H4 (cell line): ENCODE measurements around the gene PCSK7. TPM values are rescaled to one million over a fixed set of nuclear protein-coding genes. Genes with fewer than 3 reads are reported as not detected.
A peak's percentile ranks its signal among the peaks of the same experiment; 100 is the strongest.
"Not testable (repeated sequence)": the region's sequence is repeated elsewhere in the genome, so short reads cannot be mapped to it uniquely, and the experiment has no call there.

Experiments used
- DNase-seq: peaks from one replicate; pipeline ENCODE4 v3.0.0-alpha.2; 2015; ENCODE audit warnings: low spot score
- total RNA-seq: library from RNA; depleted of rRNA; stranded (reverse); fragments of >200 nt; shearing (Covaris generic); gene quantifications from 2 replicates; pipeline ENCODE4 v1.2.3, GENCODE V29; 2014; rRNA removed

Gene PCSK7
- 14.1 and 18.1 TPM in 2 replicates for total RNA-seq

- no peak for DNase-seq
Observed at GRCh38 chr11:117231842-117232091, at the start of gene PCSK7. TSS of gene PCSK7 (minus strand) at chr11:117232073. CDS start at chr11:117229844, 2,229 bp downstream.

- peak; percentile 85 for DNase-seq
Observed at GRCh38 chr11:117281159-117281558, 49.3 kb upstream of the PCSK7 start.

- DNase-seq: no peak
Observed at GRCh38 chr11:117279711-117280376, 48.0 kb upstream of the PCSK7 start.

- no peak for DNase-seq
Observed at GRCh38 chr11:117278347-117278746, 46.5 kb upstream of the PCSK7 start.

GRCh38 chr11:117273550-117274289, 41.8 kb upstream of the PCSK7 start:
- DNase-seq: peak; percentile 86

- DNase-seq: not testable (repeated sequence)
Observed at GRCh38 chr11:117272175-117272574, 40.3 kb upstream of the PCSK7 start.

- DNase-seq: no peak
Observed at GRCh38 chr11:117271208-117271607, 39.3 kb upstream of the PCSK7 start.

- no peak for DNase-seq
Observed at GRCh38 chr11:117269856-117270255, 38.0 kb upstream of the PCSK7 start.

GRCh38 chr11:117265745-117266144, 33.9 kb upstream of the PCSK7 start:
- DNase-seq: no peak

GRCh38 chr11:117264624-117265323, 32.9 kb upstream of the PCSK7 start:
- not testable (repeated sequence) for DNase-seq

GRCh38 chr11:117259417-117259816, 27.5 kb upstream of the PCSK7 start:
- no peak for DNase-seq

- DNase-seq: no peak
Observed at GRCh38 chr11:117258576-117258975, 26.7 kb upstream of the PCSK7 start.

- DNase-seq: no peak
Observed at GRCh38 chr11:117256573-117256972, 24.7 kb upstream of the PCSK7 start.

- no peak for DNase-seq
Observed at GRCh38 chr11:117255966-117256365, 24.1 kb upstream of the PCSK7 start.

- DNase-seq: no peak
Observed at GRCh38 chr11:117251506-117251905, 19.6 kb upstream of the PCSK7 start.

- DNase-seq: no peak
Observed at GRCh38 chr11:117249571-117249970, 17.7 kb upstream of the PCSK7 start.

GRCh38 chr11:117248341-117248740, 16.5 kb upstream of the PCSK7 start:
- DNase-seq: no peak

GRCh38 chr11:117239295-117239694, 7.4 kb upstream of the PCSK7 start:
- DNase-seq: peak; percentile 26

- DNase-seq: no peak
Observed at GRCh38 chr11:117238221-117238620, 6.3 kb upstream of the PCSK7 start.

GRCh38 chr11:117232911-117233409, 1.1 kb upstream of the PCSK7 start:
- DNase-seq: no peak

GRCh38 chr11:117232092-117232878, 412 bp upstream of the PCSK7 start, which contains the start of gene RNF214:
TSS of gene RNF214 (plus strand) at chr11:117232671. CDS start at chr11:117234273, 1,602 bp downstream.
- peak; percentile 51 for DNase-seq
